ENCODE data around the gene ZXDC. TPM values are rescaled to one million over a fixed set of nuclear protein-coding genes. Genes with fewer than 3 reads are reported as not detected.

Gene ZXDC
- total RNA-seq, 1 experiment from 2014 or later: 55.4 TPM

- ChIA-PET CTCF (no interaction called here), POLR2A (ENCODE audit: unreplicated experiment) (no interaction called here)
- no peaks in the 10 kb centered on the region for H3K36me3 ChIP-seq (ENCODE audit: low read depth)
- no TSS peak for BruUV-seq (replicated peaks)
- H3K9me2 ChIP-seq (ENCODE audit: insufficient read depth): no peaks in the 10 kb centered on the region
- H3F3A ChIP-seq (ENCODE audit: insufficient read depth, low read depth): no peaks in the 10 kb centered on the region
- no peak overlapping the region for H3K27ac ChIP-seq
- no peaks in the 10 kb centered on the region for H4K20me1 ChIP-seq (ENCODE audit: insufficient read depth)
- DNase-seq: no peak
- H3K9me3 ChIP-seq (ENCODE audit: insufficient read depth, low read depth): no peaks in the 10 kb centered on the region
- TF ChIP-seq CTCF (conservative IDR thresholded peaks at IDR 0.05): no peak
- H3K79me2 ChIP-seq (ENCODE audit: low read depth): no peaks in the 10 kb centered on the region
- H2AFZ ChIP-seq: no peak overlapping the region
- H3K4me2 ChIP-seq: no peak overlapping the region
- H3K4me1 ChIP-seq (replicated peaks; ENCODE audit: insufficient read depth): peaks cover 10% of the 10 kb centered on the region
- H3K27me3 ChIP-seq (ENCODE audit: insufficient read depth, low read depth): no peaks in the 10 kb centered on the region
- intact Hi-C loops (cut with micrococcal nuclease; ENCODE audit: unreplicated experiment): no loop called here
- no peak overlapping the region for H3K4me3 ChIP-seq
Observed at GRCh38 chr3:126510308-126510910, 34.7 kb upstream of the ZXDC start.

DNA sequence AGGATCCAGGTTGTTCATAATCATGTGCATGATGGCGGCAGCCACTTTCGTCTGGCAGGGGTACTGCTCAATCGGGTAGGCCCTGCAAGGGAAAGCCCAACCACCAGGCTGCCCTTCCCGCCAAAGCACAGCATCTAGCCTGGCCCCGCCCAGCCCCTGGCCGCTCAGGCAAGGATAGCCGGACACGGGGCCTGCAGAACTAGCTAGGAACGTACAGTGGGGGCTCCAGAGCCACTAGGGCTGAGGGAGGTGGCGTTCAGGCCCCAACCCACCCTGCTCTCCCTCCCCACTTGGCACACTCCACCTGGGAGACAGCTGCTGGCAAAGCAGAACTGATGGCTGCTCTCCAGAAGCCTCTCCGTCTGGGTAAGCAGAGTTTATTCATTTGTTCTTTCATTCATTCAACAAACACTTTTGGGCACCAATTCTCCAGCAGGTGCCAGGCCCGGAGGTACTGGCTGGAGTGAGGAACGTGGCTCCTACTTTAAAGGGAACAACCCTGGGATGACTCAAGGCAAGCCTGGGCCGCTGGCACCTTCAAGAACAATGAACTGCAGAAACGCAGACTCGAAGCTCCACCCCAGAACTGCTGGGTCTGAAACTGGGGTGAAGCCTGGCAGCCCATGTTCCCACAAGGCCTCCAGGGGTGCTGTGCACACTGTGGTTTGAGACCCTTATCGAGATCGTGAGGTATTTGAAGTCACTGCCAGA, 34.1 kb upstream of the ZXDC start:
- Histone ChIP-seq H3K27me3 (ENCODE audit: insufficient read depth, low read depth) (peaks cover 4% of the 10 kb centered on the region; the same call in 1 of the 2 replicates), H4K20me1 (ENCODE audit: insufficient read depth) (no peaks in the 10 kb centered on the region), H3K36me3 (ENCODE audit: low read depth) (no peaks in the 10 kb centered on the region), H3K79me2 (ENCODE audit: low read depth) (no peaks in the 10 kb centered on the region), H3K4me3 (no peak overlapping the region), H3F3A (ENCODE audit: insufficient read depth, low read depth) (no peaks in the 10 kb centered on the region), H3K9me3 (ENCODE audit: insufficient read depth, low read depth) (no peaks in the 10 kb centered on the region), H2AFZ (no peak overlapping the region), H3K27ac (no peak overlapping the region), H3K4me1 (replicated peaks; ENCODE audit: insufficient read depth) (peaks cover 10% of the 10 kb centered on the region), H3K4me2 (no peak overlapping the region), H3K9me2 (ENCODE audit: insufficient read depth) (no peaks in the 10 kb centered on the region)
- ChIA-PET CTCF (no interaction called here), POLR2A (ENCODE audit: unreplicated experiment) (no interaction called here)
- no peak for TF ChIP-seq EZH2 (IDR thresholded peaks at IDR 0.05; ENCODE audit: low read depth)
- no peak for TF ChIP-seq CTCF (conservative IDR thresholded peaks at IDR 0.05)
- peak in 1 of 2 experiments; percentile 58 for DNase-seq
- BruUV-seq (replicated peaks): TSS peak; percentile 75
- intact Hi-C loops (cut with micrococcal nuclease; ENCODE audit: unreplicated experiment): no loop called here

GRCh38 chr3:126508564-126508964, 32.9 kb upstream of the ZXDC start:
- Histone ChIP-seq H4K20me1 (ENCODE audit: insufficient read depth) (no peaks in the 10 kb centered on the region), H3K27ac (no peak overlapping the region), H3K79me2 (ENCODE audit: low read depth) (no peaks in the 10 kb centered on the region), H3K36me3 (ENCODE audit: low read depth) (no peaks in the 10 kb centered on the region), H3K4me1 (replicated peaks; ENCODE audit: insufficient read depth) (peaks cover 10% of the 10 kb centered on the region), H3K4me3 (no peak overlapping the region), H3K9me3 (ENCODE audit: insufficient read depth, low read depth) (no peaks in the 10 kb centered on the region), H3K27me3 (ENCODE audit: insufficient read depth, low read depth) (peaks cover 14% of the 10 kb centered on the region; the same call in 1 of the 2 replicates), H3K9me2 (ENCODE audit: insufficient read depth) (no peaks in the 10 kb centered on the region), H3K4me2 (peak overlapping the region; percentile 26; the same call in 1 of the 2 replicates), H3F3A (ENCODE audit: insufficient read depth, low read depth) (no peaks in the 10 kb centered on the region), H2AFZ (no peak overlapping the region)
- intact Hi-C loops (cut with micrococcal nuclease; ENCODE audit: unreplicated experiment): no loop called here
- TF ChIP-seq CTCF (conservative IDR thresholded peaks at IDR 0.05) (no peak), EZH2 (IDR thresholded peaks at IDR 0.05; ENCODE audit: low read depth) (no peak)
- no TSS peak for BruUV-seq (replicated peaks)
- POLR2A ChIA-PET (ENCODE audit: unreplicated experiment): no interaction called here
- peak; percentile 65 to 78 for DNase-seq
- CTCF ChIA-PET: no interaction called here

Measured in PC-9 (cell line).